NCI-H2107 treated with DMSO at 0.1 percent for 48 hours (cell line): ENCODE measurements around the gene SESN1.

Experiments
- DNase-seq: peaks from one replicate; lab custom pipeline; 2025; ENCODE audit not compliant: unreplicated experiment; lab: John Stamatoyannopoulos, UW

The SESN1 gene

GRCh38 chr6:109033655-109034054 lies 61.0 kb downstream of the SESN1 start:
- DNase-seq = no peak

- DNase-seq = no peak
Observed at GRCh38 chr6:109031416-109031815, 63.2 kb downstream of the SESN1 start.

DNA sequence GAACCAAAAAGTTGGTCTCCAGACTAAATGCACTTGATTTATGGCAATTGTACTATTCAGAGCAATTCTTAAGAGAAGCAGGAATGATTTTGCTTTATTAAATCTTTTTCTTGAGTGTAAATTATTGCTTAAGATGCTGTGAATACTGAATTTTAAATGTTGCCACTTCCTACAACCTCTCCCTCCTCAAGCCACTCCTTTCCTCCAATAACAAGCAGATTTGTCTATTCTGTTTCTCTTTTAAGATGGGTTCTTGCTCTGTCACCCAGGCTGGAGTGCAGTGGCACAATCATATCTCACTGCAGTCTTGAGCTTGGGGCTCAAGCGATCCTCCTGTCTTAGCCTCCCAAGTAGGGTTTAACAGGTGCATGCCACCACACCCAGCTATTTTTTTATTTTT lies 65.3 kb downstream of the SESN1 start:
- no peak for DNase-seq

DNA sequence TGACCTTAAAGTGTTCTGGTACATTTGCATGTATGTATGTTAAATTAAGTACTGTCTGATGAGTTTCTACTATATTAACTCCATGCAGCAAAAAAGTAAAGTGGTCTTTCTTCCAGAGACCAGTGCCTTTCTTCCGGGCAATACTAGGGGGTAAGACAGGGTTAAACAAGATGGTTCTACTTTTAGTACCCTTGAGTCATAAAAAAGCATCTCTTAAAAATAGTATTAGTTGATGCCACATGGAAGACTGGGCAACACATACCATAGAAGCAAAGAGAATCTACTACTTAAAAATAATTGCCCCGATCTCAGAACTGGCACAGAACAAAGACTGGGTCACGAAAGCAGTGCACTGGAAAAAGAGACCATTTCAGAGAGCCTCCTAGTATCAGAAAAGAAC lies 66.2 kb downstream of the SESN1 start:
- DNase-seq = no peak

DNA sequence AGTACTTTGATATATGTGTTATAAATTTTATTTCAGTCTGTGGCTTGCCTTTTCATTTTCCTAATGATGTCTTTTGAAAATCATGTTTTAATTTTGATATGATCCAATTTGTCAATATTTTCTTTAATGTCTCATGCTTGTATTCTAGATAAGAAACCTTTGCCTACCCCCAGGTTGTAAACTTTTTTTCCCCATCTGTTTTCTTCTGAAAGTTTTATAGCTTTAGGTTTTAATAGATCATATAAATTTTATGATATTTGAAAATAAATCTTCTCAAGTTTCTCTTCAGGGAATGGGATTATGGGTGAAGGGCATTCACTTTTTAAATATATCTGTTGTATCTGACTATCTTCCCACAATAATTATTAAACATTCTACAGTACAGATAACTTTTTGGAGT lies 66.7 kb downstream of the SESN1 start:
- DNase-seq = no peak

DNA sequence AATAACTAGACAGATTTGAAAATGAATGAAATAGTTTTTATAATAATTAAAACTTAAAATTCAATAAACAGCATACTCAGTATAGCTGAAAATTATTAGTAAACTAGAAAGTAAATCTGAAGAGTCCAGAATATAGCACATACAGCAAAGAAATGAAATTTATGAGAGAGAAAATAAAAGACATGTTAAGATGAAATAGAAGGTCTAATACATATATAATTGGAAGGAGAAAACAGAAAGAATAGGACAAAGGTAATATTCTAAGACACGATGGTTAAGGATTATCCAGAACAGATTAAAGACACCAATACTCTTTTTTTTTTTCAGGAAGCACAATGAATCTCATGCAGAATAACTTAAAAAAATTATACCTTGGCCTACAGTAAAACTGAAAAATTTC lies 69.0 kb downstream of the SESN1 start:
- no peak for DNase-seq

- no peak for DNase-seq
Observed at GRCh38 chr6:109024784-109025183, 69.9 kb downstream of the SESN1 start.

- no peak for DNase-seq
Observed at GRCh38 chr6:109024368-109024767, 70.3 kb downstream of the SESN1 start.

GRCh38 chr6:109023356-109023925 lies 71.2 kb downstream of the SESN1 start:
- DNase-seq = no peak

GRCh38 chr6:109021870-109022269 lies 72.8 kb downstream of the SESN1 start:
- no peak for DNase-seq

- no peak for DNase-seq
Observed at GRCh38 chr6:109019911-109020310, 74.7 kb downstream of the SESN1 start.

GRCh38 chr6:109015176-109015575 lies 79.5 kb downstream of the SESN1 start:
- no peak for DNase-seq

DNA sequence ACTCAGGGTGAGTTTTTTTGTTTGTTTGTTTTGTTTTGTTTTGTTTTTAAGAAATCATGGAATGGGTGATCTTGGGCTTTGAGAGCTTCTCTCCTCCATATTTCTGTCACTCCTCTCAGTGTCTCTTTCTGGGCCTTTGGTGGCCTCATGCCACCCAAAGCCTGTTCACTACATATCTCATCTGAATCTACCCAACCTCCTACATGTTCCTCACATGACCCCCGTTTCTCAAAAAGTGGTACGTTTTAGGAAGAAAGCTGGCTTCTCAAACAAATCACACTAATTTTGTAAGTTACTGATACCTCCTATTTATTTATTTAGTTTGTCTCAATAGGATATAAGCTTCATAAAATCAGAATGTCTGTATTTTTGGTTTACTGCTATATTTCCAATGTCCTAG lies 80.0 kb downstream of the SESN1 start:
- no peak for DNase-seq

- DNase-seq = no peak
Observed at GRCh38 chr6:109013656-109014305, 80.9 kb downstream of the SESN1 start.

- DNase-seq = no peak
Observed at GRCh38 chr6:109010705-109011102, 83.9 kb downstream of the SESN1 start.

GRCh38 chr6:109009962-109010704 lies 84.5 kb downstream of the SESN1 start:
- no peak for DNase-seq

- peak; percentile 55 for DNase-seq
Observed at GRCh38 chr6:109009236-109009961, 85.2 kb downstream of the SESN1 start.

DNA sequence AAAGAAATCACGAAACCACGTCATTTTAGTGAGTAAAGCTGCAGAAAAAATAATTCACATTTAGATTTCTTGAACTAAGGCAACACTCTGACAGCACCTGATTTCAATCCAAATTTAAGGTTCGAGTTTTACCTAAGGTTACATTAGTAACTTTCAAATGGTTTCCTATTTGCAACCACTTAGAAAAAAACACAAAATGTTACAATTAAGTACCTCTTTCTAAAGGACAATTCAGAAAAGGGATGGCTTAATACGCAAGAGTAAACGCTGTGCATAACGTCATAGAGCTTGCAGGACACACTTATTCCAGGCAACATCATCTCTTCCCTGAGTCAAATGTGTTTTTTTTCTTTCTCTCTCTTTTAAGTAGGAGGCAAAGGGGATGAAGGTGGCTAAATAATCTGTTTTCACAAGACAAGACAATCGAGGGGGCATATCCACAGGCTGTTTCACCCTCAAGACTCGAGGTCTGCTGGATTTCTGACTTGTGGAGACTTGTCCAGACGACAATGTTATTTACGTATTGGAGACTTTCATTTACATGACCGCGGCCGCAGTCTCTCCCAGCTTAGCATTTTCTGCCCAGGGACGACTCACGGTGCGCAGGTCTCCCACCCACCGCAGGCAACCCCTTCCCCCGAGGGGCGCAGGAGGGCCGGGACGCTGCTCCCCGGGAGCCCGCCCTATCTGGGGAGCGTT lies 86.0 kb downstream of the SESN1 start:
- peak; percentile 35 for DNase-seq

- no peak for DNase-seq
Observed at GRCh38 chr6:109008054-109008453, 86.6 kb downstream of the SESN1 start.

GRCh38 chr6:109007521-109007920 lies 87.1 kb downstream of the SESN1 start:
- no peak for DNase-seq

DNA sequence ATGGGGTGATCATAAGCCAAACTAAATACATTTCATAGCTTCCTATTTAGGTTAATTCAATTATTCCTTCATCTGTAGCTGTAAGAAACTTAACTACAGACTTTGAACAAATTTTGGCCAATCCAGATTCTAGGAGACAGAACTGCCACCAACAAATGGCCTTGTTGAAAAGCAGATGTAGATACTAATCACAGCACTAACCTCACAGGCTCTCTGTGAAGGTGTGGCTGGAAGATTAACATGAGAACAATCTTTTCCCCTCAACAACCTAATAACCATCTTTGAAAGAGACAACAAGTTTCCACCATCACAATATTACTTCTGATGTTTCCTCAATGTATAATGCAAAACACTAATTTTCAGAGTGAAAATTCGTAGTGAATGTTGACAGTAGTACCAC lies 87.8 kb downstream of the SESN1 start:
- no peak for DNase-seq
